Endometrial microvascular endothelial cells (primary cell): Measurements from ENCODE around the gene CASR. TPM values are rescaled to one million over a fixed set of nuclear protein-coding genes. Genes with fewer than 3 reads are reported as not detected.

Experiments used
- in situ Hi-C: cut with HindIII; loops from 2 replicates; pipeline ENCODE4 v1.10.0; 2017; ENCODE audit warnings: low sequenced_read_pairs, low pct_unique_long_range_greater_than_20kb; ENCODE audit errors: inconsistent ontology term
- total RNA-seq: library from RNA; depleted of rRNA; stranded (reverse); fragments of >200 nt; gene quantifications from one replicate; pipeline ENCODE4 v1.2.3, GENCODE V29; 2015; ENCODE audit errors: inconsistent ontology term

The CASR gene
- total RNA-seq, 1 donor from 2014 or later = not detected

- in situ Hi-C loops = no loop called here
Observed at GRCh38 chr3:122253581-122253980, 70.1 kb downstream of the CASR start.

- in situ Hi-C loops = no loop called here
Observed at GRCh38 chr3:122255757-122256439, 72.4 kb downstream of the CASR start.

- in situ Hi-C loops = no loop called here
Observed at GRCh38 chr3:122257644-122258364, 74.3 kb downstream of the CASR start.

GRCh38 chr3:122258757-122259371 is 75.4 kb downstream of the CASR start:
- in situ Hi-C loops = no loop called here

- in situ Hi-C loops = no loop called here
Observed at GRCh38 chr3:122260206-122260605, 76.7 kb downstream of the CASR start.

- in situ Hi-C loops = no loop called here
Observed at GRCh38 chr3:122263058-122263457, 79.6 kb downstream of the CASR start.

GRCh38 chr3:122263974-122264588 is 80.6 kb downstream of the CASR start:
- in situ Hi-C loops = no loop called here

GRCh38 chr3:122265957-122266356 is 82.5 kb downstream of the CASR start:
- in situ Hi-C loops = no loop called here

- in situ Hi-C loops = no loop called here
Observed at GRCh38 chr3:122268257-122269024, 85.0 kb downstream of the CASR start.

- in situ Hi-C loops = no loop called here
Observed at GRCh38 chr3:122269045-122269444, 85.6 kb downstream of the CASR start.

GRCh38 chr3:122271246-122271898 is 87.9 kb downstream of the CASR start:
- in situ Hi-C loops = no loop called here

- in situ Hi-C loops = no loop called here
Observed at GRCh38 chr3:122272879-122273278, 89.4 kb downstream of the CASR start.

GRCh38 chr3:122273498-122273897 is 90.0 kb downstream of the CASR start:
- in situ Hi-C loops = no loop called here

- in situ Hi-C loops = no loop called here
Observed at GRCh38 chr3:122281891-122282290, 98.4 kb downstream of the CASR start.

GRCh38 chr3:122283796-122284445 is 100.5 kb downstream of the CASR start:
- in situ Hi-C loops = no loop called here

- in situ Hi-C loops = no loop called here
Observed at GRCh38 chr3:122284486-122284885, 101.0 kb downstream of the CASR start.

- in situ Hi-C loops = no loop called here
Observed at GRCh38 chr3:122294359-122294758, 110.9 kb downstream of the CASR start.
